Trophoblast cell (in vitro differentiated cells and primary cell): ENCODE results near the gene ZFAND4.

Experiments used
- DNase-seq, 2 donors: peaks; one replicate each; pipeline ENCODE4 v3.0.0-alpha.2; 2016
- H2AFZ ChIP-seq: 2 replicates; pipeline ENCODE4 v1.6.1; 2013; ENCODE audit warnings: low read length, moderate library complexity, mild to moderate bottlenecking; ENCODE audit not compliant: insufficient read depth, poor library complexity
- H2AK5ac ChIP-seq: 2 replicates; pipeline ENCODE4 v1.6.1; 2013; ENCODE audit warnings: mild to moderate bottlenecking, low read length
- H2BK120ac ChIP-seq: 2 replicates; pipeline ENCODE4 v1.6.1; 2013; ENCODE audit warnings: low read length, mild to moderate bottlenecking, moderate library complexity; ENCODE audit not compliant: insufficient read depth, poor library complexity
- H2BK12ac ChIP-seq: 2 replicates; pipeline ENCODE4 v1.6.1; 2013; ENCODE audit warnings: mild to moderate bottlenecking, low read length, moderate library complexity
- H2BK5ac ChIP-seq: 2 replicates; pipeline ENCODE4 v1.6.1; 2013; ENCODE audit warnings: low read length, low read depth, moderate library complexity, mild to moderate bottlenecking; ENCODE audit not compliant: poor library complexity
- H3K14ac ChIP-seq: 2 replicates; pipeline ENCODE4 v1.6.1; 2013; ENCODE audit warnings: mild to moderate bottlenecking, low read length
- H3K18ac ChIP-seq: 2 replicates; pipeline ENCODE4 v1.6.1; 2013; ENCODE audit warnings: mild to moderate bottlenecking, low read length
- H3K23ac ChIP-seq: 2 replicates; pipeline ENCODE4 v1.6.1; 2013; ENCODE audit warnings: low read length
- H3K27ac ChIP-seq: 2 replicates; pipeline ENCODE4 v1.5.1; 2013; ENCODE audit warnings: low read depth, mild to moderate bottlenecking, inconsistent platforms, low read length, moderate library complexity
- H3K27me3 ChIP-seq: 2 replicates; pipeline ENCODE4 v1.6.1; 2013; ENCODE audit warnings: inconsistent platforms, mild to moderate bottlenecking, low read length, moderate library complexity; ENCODE audit not compliant: insufficient read depth
- H3K36me3 ChIP-seq, 2 experiments: 1 replicate in 1 of 2; 2 replicates in 1 of 2; pipeline ENCODE4 v1.6.1; 2013; ENCODE audit warnings: low read length in 2 of 2, mild to moderate bottlenecking in 2 of 2, moderate library complexity in 1 of 2; ENCODE audit not compliant: insufficient read depth in 2 of 2, control insufficient read depth in 1 of 2
- H3K4ac ChIP-seq: 2 replicates; pipeline ENCODE4 v1.6.1; 2013; ENCODE audit warnings: low read depth, mild to moderate bottlenecking, low read length, moderate library complexity
- H3K4me1 ChIP-seq, 2 experiments: 1 replicate in 1 of 2; 2 replicates in 1 of 2; pipeline ENCODE4 v1.6.1; 2013; ENCODE audit warnings: low read length in 2 of 2, mild to moderate bottlenecking in 2 of 2, moderate library complexity in 1 of 2; ENCODE audit not compliant: insufficient read depth in 2 of 2, control insufficient read depth in 1 of 2
- H3K4me2 ChIP-seq: 2 replicates; pipeline ENCODE4 v1.6.1; 2013; ENCODE audit warnings: inconsistent platforms, mild to moderate bottlenecking, low read length, moderate library complexity
- H3K4me3 ChIP-seq: 2 replicates; pipeline ENCODE4 v1.5.1; 2013; ENCODE audit warnings: mild to moderate bottlenecking, low read depth, low read length, inconsistent platforms
- H3K79me1 ChIP-seq: one replicate; pipeline ENCODE4 v1.6.1; 2013; ENCODE audit warnings: low read length
- H3K79me2 ChIP-seq: 2 replicates; pipeline ENCODE4 v1.6.1; 2013; ENCODE audit warnings: low read length, mild to moderate bottlenecking; ENCODE audit not compliant: control insufficient read depth, insufficient read depth, poor library complexity
- H3K9ac ChIP-seq: 2 replicates; pipeline ENCODE4 v1.6.1; 2013; ENCODE audit warnings: mild to moderate bottlenecking, low read length
- H3K9me3 ChIP-seq: 2 replicates; pipeline ENCODE4 v1.6.1; 2013; ENCODE audit warnings: low read depth, mild to moderate bottlenecking, control low read depth, inconsistent platforms, low read length; ENCODE audit not compliant: insufficient read depth
- H4K12ac ChIP-seq: 2 replicates; pipeline ENCODE4 v1.6.1; 2013; ENCODE audit warnings: low read depth, mild to moderate bottlenecking, low read length, moderate library complexity
- H4K8ac ChIP-seq: 2 replicates; pipeline ENCODE4 v1.6.1; 2013; ENCODE audit warnings: low read depth, mild to moderate bottlenecking, low read length, moderate library complexity
- H4K91ac ChIP-seq: one replicate; pipeline ENCODE4 v1.6.1; 2013; ENCODE audit warnings: low read depth, mild to moderate bottlenecking, low read length, moderate library complexity
- WGBS: extraction: QIAGEN DNeasy Blood & Tissue Kit; methylation state at CpG from one replicate; pipeline ENCODE4 v1.1.7; 2013; ENCODE audit warnings: missing lambda C conversion rate; ENCODE audit not compliant: insufficient read length, insufficient coverage; ENCODE audit errors: extremely low coverage; 5-methylcytosine and 5-hydroxymethylcytosine counted together

Gene ZFAND4

DNA sequence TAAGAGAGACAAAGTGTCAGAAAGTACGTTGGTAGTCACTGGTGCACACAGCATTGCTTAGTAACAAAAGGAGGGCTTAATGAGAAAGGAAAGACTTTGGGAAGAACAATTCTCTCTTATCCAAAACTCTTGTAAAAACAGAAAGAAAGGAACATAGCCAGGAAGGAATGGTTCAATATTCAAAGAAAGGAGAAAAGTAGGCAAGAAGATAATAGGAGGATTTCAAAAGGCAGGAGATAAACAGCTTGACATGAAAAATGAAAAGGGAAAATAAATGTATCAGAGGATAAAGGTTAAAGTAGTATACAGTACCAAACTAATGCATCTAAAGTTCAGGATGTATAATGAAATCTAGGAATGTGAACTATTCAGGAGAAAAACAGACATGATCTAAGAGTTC lies 20.1 kb downstream of the ZFAND4 start:
- no peak overlapping the region for H3K4ac ChIP-seq
- H3K14ac ChIP-seq, result no peak overlapping the region
- H3K23ac ChIP-seq, result no peak overlapping the region
- H3K4me2 ChIP-seq, result no peak overlapping the region
- no peak overlapping the region for H4K8ac ChIP-seq
- no peak overlapping the region for H3K18ac ChIP-seq
- no peaks in the 10 kb centered on the region for H3K36me3 ChIP-seq
- H3K4me1 ChIP-seq, result no peaks in the 10 kb centered on the region
- H3K79me1 ChIP-seq, result no peaks in the 10 kb centered on the region
- no peak overlapping the region for H3K27ac ChIP-seq
- no peak overlapping the region for H3K4me3 ChIP-seq
- no peak overlapping the region for H4K12ac ChIP-seq
- DNase-seq, result no peak
- H2AFZ ChIP-seq, result no peak overlapping the region
- no peak overlapping the region for H2AK5ac ChIP-seq
- H2BK120ac ChIP-seq, result no peak overlapping the region
- no peak overlapping the region for H4K91ac ChIP-seq
- no peaks in the 10 kb centered on the region for H3K27me3 ChIP-seq
- no peaks in the 10 kb centered on the region for H3K79me2 ChIP-seq
- H3K9ac ChIP-seq, result no peak overlapping the region
- H2BK12ac ChIP-seq, result no peak overlapping the region
- H3K9me3 ChIP-seq, result no peaks in the 10 kb centered on the region
- WGBS, result no CpG with 5 or more reads among the region's 1 CpG
- H2BK5ac ChIP-seq, result no peak overlapping the region

DNA sequence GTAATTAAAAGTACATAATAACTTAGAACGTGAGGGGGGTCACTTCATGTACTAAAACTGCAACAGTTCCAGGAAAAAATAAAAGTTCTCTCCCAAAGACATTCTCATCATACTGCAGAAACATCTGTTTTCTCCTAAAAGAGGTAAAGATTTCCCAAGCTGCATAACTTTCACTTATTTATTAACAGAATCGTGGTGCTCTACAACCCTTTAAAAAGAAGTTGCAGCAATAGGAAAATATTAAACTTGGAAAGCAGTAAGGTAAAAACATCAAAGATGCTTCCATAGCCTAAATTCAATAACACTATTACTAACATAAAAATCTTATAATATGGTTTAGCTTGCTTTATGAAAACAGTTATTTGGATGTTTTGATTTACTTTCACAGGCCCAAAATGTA lies 23.3 kb downstream of the ZFAND4 start:
- DNase-seq, result no peak
- Histone ChIP-seq H3K4me1 (no peaks in the 10 kb centered on the region), H2BK12ac (no peak overlapping the region), H3K9ac (no peak overlapping the region), H3K27me3 (no peaks in the 10 kb centered on the region), H2AFZ (no peak overlapping the region), H4K8ac (no peak overlapping the region), H3K4me2 (no peak overlapping the region), H3K14ac (no peak overlapping the region), H3K18ac (no peak overlapping the region), H3K9me3 (no peaks in the 10 kb centered on the region), H4K12ac (no peak overlapping the region), H3K4ac (no peak overlapping the region), H4K91ac (no peak overlapping the region), H2AK5ac (no peak overlapping the region), H2BK5ac (no peak overlapping the region), H2BK120ac (no peak overlapping the region), H3K79me2 (no peaks in the 10 kb centered on the region), H3K79me1 (no peaks in the 10 kb centered on the region), H3K23ac (no peak overlapping the region), H3K27ac (no peak overlapping the region), H3K36me3 (no peaks in the 10 kb centered on the region), H3K4me3 (no peak overlapping the region)
- WGBS, result no CpG with 5 or more reads among the region's 2 CpGs

DNA sequence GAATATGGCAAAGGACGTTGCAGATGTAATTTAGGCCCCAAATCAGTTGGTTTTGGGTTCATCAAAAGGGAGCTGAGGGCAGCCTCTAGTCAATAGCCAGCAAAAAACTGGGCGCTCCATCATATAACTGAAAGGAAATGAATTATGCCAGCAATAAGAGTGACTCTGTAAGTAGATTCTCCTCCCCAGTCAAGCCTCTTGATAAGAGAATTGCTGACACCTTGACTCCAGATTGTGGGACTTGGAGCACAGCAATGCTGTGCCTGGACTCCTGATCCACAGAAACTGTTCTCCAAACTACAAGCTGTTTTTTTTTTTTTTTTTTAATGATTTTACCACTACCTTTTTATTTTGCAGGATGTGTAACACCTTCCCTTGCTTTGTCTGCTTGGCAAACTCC lies 25.5 kb downstream of the ZFAND4 start:
- no peak overlapping the region for H4K91ac ChIP-seq
- no peak overlapping the region for H2AFZ ChIP-seq
- no peak overlapping the region for H4K12ac ChIP-seq
- no peak overlapping the region for H3K27ac ChIP-seq
- H4K8ac ChIP-seq, result no peak overlapping the region
- no peak for DNase-seq
- no peak overlapping the region for H2AK5ac ChIP-seq
- H3K36me3 ChIP-seq, result no peaks in the 10 kb centered on the region
- no peak overlapping the region for H3K4me2 ChIP-seq
- H3K79me2 ChIP-seq, result no peaks in the 10 kb centered on the region
- H2BK120ac ChIP-seq, result no peak overlapping the region
- WGBS, result no CpG with 5 or more reads among the region's 2 CpGs
- H3K9me3 ChIP-seq, result no peaks in the 10 kb centered on the region
- H3K4me3 ChIP-seq, result no peak overlapping the region
- no peak overlapping the region for H2BK12ac ChIP-seq
- no peaks in the 10 kb centered on the region for H3K4me1 ChIP-seq
- H3K18ac ChIP-seq, result no peak overlapping the region
- no peak overlapping the region for H3K23ac ChIP-seq
- H3K79me1 ChIP-seq, result no peaks in the 10 kb centered on the region
- no peak overlapping the region for H3K9ac ChIP-seq
- no peak overlapping the region for H2BK5ac ChIP-seq
- H3K27me3 ChIP-seq, result no peaks in the 10 kb centered on the region
- H3K4ac ChIP-seq, result no peak overlapping the region
- no peak overlapping the region for H3K14ac ChIP-seq

DNA sequence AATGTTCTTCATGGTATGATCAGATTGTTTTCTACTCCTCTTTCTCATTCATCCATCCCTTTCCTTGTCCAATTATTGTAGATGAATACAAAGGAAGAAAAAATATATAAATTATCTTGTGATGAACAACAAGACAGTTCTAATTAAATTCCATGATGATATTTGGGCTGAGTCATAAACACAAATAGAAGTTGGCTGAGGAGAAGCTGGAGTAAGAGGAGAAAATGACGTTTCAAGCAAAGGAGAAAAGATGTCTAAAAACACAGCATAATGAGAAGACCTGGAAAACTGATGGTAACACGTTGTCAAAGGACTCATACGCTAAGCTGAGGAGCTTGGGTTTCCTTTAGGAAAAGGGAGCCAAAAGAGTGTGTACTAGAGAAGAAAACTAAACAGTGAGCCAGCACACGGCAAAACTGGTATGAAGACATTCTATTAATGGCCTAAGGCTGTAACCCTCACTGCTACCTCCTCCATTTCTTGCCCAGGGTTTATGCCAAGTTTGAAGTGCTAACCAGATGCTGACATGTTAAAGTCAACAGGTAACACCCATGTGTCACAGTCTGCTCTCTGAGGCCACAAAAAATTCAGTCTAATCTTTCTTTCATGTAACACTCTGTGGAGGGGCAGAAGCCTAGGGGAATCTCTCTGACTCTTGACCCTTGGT lies 26.1 kb downstream of the ZFAND4 start:
- no peak for DNase-seq
- H2AK5ac ChIP-seq, result no peak overlapping the region
- no peaks in the 10 kb centered on the region for H3K27me3 ChIP-seq
- no peak overlapping the region for H3K18ac ChIP-seq
- no peak overlapping the region for H3K14ac ChIP-seq
- no peak overlapping the region for H4K12ac ChIP-seq
- WGBS, result no CpG with 5 or more reads among the region's 4 CpGs
- H3K4me2 ChIP-seq, result no peak overlapping the region
- no peak overlapping the region for H3K27ac ChIP-seq
- H3K36me3 ChIP-seq, result no peaks in the 10 kb centered on the region
- no peak overlapping the region for H3K9ac ChIP-seq
- H4K91ac ChIP-seq, result no peak overlapping the region
- no peak overlapping the region for H3K4ac ChIP-seq
- H3K79me1 ChIP-seq, result no peaks in the 10 kb centered on the region
- H4K8ac ChIP-seq, result no peak overlapping the region
- no peak overlapping the region for H3K23ac ChIP-seq
- H2AFZ ChIP-seq, result no peak overlapping the region
- H2BK120ac ChIP-seq, result no peak overlapping the region
- H3K79me2 ChIP-seq, result no peaks in the 10 kb centered on the region
- H2BK5ac ChIP-seq, result no peak overlapping the region
- H3K9me3 ChIP-seq, result no peaks in the 10 kb centered on the region
- H3K4me1 ChIP-seq, result no peaks in the 10 kb centered on the region
- no peak overlapping the region for H2BK12ac ChIP-seq
- no peak overlapping the region for H3K4me3 ChIP-seq
